Choroid plexus epithelial cell (primary cell): ENCODE measurements around the gene DOCK2.
A peak's percentile ranks its signal among the peaks of the same experiment; 100 is the strongest.

Source experiments
- DNase-seq: peaks from one replicate; pipeline ENCODE4 v3.0.0-alpha.2; 2010; ENCODE audit warnings: low read depth
- H3K4me3 ChIP-seq: 2 replicates; pipeline ENCODE4 v1.5.1; 2011; ENCODE audit warnings: low read depth, mild to moderate bottlenecking, control low read depth, low read length, moderate library complexity
- CTCF ChIP-seq: conservative IDR thresholded peaks from 2 replicates; pipeline ENCODE4 v1.5.1; 2011; ENCODE audit warnings: low read depth, mild to moderate bottlenecking, control low read depth, inconsistent platforms, low read length, moderate library complexity

DOCK2 gene

GRCh38 chr5:169703813-169704212 is 66.7 kb downstream of the DOCK2 start:
- no peak for DNase-seq
- H3K4me3 ChIP-seq: no peak overlapping the region
- TF ChIP-seq CTCF: no peak

GRCh38 chr5:169705322-169705721 is 68.2 kb downstream of the DOCK2 start:
- no peak for TF ChIP-seq CTCF
- no peak for DNase-seq
- no peak overlapping the region for H3K4me3 ChIP-seq

GRCh38 chr5:169706071-169706470 is 69.0 kb downstream of the DOCK2 start:
- DNase-seq: no peak
- no peak overlapping the region for H3K4me3 ChIP-seq
- no peak for TF ChIP-seq CTCF

- TF ChIP-seq CTCF: no peak
- no peak overlapping the region for H3K4me3 ChIP-seq
- DNase-seq: peak; percentile 67
Observed at GRCh38 chr5:169706758-169707450, 69.8 kb downstream of the DOCK2 start.

GRCh38 chr5:169707686-169708085 is 70.6 kb downstream of the DOCK2 start:
- TF ChIP-seq CTCF: no peak
- no peak overlapping the region for H3K4me3 ChIP-seq
- DNase-seq: no peak

GRCh38 chr5:169710675-169711074 is 73.6 kb downstream of the DOCK2 start:
- DNase-seq: peak; percentile 33
- TF ChIP-seq CTCF: no peak
- no peak overlapping the region for H3K4me3 ChIP-seq

- no peak for TF ChIP-seq CTCF
- DNase-seq: no peak
- no peak overlapping the region for H3K4me3 ChIP-seq
Observed at GRCh38 chr5:169711551-169712225, 74.6 kb downstream of the DOCK2 start.
